ENCODE measurements around the gene CCNI2.

CCNI2 gene

DNA sequence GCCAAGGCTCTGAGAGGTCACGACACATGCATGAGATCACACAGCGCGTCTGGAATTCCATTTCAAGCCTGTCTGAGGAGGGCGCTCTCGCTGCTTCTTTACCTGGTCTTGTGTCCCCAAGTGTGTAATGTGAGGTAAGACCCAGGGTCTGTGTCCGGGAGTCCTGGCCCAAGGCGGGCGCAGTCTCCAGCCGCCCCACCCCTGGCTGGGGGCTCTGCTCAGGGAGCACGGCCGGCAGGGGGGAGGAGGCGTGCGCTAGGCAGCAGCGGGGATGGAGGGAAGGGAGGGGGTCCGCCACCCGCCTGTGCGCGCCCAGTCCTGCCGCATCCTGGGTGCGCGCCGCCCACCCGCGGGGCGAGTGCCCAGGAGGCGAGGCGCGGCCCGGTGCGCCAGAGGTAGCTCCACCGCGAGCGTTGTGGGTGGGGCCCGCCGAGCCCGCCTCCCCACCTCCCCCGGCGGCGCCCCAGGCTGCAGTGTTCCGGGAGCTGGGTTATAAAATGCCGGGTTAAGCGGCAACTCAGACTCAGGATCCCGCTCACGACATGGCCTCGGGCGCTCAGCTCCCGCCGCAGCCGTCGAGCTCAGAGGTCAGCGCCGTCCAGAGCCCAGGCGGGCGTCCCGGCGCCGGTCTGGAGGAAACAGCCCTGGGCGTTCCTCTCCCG lies at the start of gene CCNI2:
TSS of gene CCNI2 (plus strand) at position 473 of the 662 bp plus-strand sequence. CDS start at position 543, 70 bp downstream.
- DNase-seq, result no peak

GRCh38 chr5:132704875-132705274 lies 42.4 kb upstream of the CCNI2 start:
- DNase-seq, result no peak

DNA sequence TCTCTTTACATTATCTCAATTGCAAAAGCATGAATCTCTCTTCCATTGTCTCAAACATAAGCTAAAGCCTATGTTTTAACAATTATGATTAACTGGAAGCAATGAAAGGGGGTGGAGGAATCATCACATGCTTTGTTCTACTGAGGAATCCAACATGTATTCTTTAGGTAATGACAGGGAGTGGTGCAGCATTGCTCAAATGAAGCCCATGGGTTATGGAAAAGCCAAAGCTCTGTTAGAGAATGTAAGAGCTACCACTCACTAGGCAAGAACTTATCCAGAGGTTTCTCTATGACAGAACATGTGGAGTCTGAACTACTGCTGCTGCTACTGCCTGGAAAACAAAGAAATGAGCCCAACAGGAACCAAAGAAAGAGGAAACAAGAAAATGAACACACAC lies 38.6 kb upstream of the CCNI2 start:
- DNase-seq, result no peak

DNA sequence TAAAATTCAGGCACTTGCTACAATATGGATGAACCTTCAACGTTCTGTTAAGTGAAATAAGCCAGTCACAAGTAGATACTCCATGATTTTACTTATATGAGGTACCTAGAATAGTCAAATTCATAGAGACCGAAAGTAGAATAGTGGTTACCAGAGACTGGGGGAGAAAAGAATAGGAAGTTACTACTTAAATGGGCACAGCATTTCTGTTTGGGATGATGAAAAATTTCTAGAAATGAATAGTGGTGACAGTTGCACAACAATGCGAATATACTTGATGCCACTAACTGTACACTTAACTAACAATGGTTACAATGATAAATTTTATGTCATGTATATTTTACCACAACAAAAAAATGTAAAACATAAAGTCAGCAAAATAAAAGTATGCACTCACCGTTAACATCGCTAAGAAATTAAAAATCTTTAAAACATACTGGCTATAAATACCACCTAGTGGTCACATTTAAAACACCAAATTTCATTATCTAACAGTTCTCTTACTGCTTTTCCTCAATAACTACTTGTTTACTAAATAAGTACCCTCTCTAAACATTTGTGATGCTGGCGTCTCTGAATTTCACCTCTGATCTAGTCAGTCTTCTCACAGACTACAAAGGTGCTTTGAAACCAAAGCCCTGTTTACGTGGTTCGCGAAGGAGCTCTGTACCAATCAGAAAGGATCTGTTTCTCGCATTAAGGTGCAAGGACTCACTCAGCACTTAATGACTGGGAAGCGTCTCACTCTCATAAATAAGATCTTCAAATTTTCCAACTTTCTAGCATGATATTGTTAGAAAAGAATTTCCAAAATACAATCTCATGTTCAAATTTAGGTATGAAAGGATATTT lies 32.5 kb upstream of the CCNI2 start:
- DNase-seq, result no peak

DNA sequence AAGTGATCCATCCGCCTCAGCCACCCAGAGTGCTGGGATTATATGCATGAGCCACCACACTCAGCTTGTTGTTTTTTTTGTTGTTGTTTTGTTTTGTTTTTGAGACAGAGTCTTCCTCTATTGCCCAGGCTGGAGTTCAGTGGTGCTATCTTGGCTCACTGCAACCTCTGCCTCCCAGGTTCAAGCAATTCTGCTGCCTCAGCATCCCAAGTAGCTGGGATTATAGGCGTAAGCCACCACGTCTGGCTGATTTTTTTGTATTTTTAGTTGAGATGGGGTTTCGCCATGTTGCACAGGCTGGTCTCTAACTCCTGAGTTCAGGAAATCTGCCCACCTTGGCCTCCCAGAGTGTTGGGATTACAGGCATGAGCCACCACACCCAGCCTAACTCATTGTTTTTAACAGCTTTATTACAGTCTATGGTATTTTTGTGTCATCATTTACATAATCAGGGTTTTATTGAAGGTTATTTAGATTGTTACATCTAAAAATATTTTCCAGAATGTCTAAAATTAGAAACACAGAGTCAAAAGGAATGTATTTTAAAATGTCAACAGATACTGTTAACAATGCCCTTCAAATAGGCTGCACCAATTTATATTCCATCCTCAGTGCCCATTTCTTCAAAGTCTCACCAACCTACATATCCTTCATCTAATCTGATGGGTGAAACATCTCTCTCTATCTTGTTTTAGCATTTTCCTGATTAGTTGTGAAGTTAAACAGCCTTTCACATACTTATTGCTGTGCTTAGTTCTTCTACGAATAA lies 28.5 kb upstream of the CCNI2 start:
- DNase-seq, result no peak

DNA sequence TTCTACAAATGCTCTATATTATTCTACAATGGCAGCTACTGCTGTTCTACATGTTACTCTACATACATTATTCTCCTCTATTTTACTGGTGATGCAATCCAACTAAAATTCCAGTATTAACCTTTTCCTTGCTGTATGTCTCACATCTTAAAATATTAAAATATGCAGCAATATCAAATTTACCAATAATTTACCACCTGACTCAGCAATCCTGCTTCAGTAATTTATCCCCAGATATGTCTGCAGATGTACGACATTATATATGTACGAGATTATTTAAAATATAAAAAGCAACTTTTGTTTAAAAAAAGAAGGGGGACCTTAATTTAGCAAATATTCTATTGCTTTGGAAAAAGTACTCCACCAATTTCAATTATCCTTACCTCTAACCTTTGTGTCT lies 21.5 kb upstream of the CCNI2 start:
- DNase-seq, result no peak

DNA sequence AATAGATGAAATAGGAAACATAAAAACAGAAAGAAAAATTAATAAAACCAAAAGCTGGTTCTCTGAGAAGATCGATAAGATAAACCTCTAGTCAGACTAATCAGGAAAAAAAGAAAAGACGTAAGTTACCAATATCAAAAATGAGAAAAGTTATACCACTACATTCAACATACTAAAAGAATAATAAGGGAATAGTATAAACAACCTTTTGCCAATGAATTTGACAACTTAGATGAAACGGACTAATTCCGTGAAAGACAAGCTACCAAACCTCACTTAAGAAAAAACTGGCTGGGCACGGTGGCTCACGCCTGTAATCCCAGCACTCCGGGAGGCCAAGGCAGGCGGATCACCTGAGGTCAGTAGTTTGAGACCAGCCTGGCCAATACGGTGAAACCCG lies 17.3 kb upstream of the CCNI2 start:
- no peak for DNase-seq

- DNase-seq, result no peak
Measured at GRCh38 chr5:132733499-132734148, 13.6 kb upstream of the CCNI2 start.

DNA sequence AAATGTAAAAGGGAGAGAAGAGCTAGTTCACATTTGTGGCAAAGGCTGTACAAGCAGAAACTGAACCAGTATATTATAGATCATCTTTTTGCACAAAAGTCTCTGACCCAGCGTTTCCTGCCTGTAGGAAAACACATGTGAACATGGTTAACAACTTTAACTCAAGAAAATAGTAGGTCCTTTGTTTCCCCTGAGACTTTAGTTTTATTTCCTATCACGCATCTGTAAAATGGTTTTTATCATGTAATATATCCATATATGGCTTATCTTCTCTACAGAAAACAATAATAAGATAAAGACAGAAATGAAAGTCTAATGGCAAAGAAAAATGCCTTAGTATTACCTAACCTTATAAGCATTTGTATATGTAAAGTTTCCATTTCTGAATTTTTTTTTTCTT lies 12.5 kb upstream of the CCNI2 start:
- DNase-seq, result no peak

DNA sequence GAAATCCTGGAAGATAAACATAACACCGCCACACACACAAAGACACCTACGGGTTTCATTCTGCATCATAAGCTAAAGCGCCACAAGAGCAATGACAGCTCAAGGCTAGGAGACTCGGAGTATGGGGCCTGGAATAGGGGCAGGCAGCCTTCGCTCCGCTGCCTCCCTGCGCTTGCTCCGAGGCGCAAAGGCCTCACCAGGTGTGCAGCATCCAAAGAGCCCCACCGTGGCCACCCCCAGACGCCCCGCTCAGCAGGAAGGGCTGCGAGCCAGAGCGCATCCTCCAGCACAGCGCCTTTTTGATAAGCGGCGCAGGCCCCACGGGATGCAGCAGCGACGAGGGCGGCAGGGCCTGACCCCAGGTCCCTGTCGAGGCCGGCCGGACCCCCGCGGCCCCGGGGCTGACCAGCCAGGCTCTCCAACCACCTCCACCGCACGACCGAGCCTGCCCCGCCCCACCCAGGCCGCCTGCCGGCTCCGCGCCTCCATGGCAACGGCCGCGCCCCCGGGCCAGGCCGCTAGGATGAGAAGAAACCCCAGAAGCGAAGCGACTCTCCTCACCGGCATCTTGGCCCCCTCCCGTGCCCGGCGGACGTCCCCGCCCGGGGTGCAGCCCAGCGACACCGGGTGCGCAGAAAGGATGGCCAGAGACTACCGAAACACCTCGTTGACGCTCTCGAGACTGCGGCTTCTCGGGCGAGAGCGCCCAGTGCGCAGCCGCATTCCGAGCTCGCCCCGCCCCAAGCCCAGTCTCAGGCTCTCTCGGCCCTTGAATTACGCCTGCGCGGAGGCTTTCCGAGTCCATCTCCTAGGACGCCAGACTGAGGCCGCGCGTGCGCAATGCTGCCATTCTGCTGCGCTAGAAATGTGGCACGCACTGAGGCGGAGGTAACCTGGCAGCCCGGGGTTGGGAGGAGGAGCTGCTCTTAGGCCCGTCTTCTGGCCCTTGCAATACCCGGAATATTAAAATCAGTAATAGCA lies 10.1 kb upstream of the CCNI2 start, which contains the start of gene KIF3A:
TSS of gene KIF3A (minus strand) at position 694 of the 981 bp plus-strand sequence. CDS start at position 567, 127 bp downstream.
- DNase-seq, result peak; percentile 95

DNA sequence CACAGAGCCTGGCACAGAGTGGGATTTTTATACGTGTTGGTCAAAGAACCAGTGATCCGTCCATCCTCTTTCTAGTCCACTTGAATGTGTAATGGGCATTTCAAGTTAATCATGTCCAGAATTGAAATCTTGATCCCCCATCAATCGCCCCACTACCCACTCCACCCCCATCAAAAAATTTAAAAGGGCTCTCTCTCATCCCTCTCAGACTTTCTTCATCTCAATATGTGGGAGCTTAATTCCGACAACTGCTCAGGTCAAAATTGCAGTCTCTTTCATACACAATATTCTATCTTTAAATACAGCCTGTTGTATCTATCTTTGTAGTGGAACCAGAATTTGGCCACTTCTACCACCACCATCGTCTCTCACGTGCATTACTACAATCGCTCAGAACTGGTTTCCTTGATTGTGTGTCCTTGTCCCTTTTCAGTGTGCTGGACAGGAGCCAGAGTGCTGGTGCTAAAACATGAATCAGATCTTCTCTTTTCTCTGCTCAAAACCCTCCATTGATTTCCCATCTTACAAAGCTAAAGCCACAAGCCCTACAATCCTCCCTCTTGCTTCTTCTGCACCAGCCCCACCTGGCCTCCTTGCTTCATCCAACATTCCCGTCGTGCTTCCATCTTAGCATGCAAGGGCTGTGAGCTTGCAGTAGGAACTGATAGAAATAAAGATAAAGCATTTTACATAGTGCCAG lies 9.1 kb upstream of the CCNI2 start:
- no peak for DNase-seq

GRCh38 chr5:132739232-132739631 lies 8.0 kb upstream of the CCNI2 start:
- no peak for DNase-seq

- no peak for DNase-seq
Measured at GRCh38 chr5:132742158-132742557, 5.1 kb upstream of the CCNI2 start.

DNA sequence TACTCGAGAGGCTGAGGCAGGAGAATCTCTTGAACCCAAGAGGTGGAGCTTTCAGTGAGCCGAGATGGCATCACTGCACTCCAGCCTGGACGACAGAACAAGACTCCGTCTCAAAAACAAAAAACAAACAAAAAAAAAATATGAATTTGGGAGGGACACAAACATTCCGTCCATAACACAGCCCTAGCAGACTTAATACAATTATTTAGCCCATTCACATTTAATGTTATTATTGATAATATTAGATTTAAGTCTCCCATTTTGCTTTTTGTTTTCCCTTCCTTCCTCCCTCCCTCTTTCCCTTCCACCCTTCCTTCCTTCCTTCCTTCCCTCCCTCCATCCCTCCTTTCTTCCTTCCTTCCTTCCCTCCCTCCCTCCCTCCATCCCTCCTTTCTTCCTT lies 4.6 kb upstream of the CCNI2 start:
- DNase-seq, result no peak

DNA sequence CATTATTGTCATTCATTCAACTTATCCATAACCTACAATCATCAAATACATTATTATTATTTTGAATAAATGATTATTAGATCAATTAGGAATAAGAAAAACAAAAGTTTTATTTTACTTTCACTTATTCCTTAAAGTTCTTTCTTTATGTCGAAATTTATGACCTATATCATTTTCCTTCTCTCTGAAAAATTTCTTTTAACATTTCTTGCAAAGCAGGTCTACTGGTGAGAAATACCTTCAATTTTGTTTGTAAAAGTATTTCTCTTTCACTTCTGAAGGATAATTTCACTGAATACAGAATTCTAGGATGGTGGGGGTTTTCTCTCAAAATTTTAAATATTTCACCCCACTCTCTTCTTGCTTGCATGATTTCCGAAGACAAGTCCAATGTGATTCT lies 2.6 kb upstream of the CCNI2 start:
- no peak for DNase-seq

GRCh38 chr5:132746592-132746953 lies 653 bp upstream of the CCNI2 start:
- no peak for DNase-seq

GRCh38 chr5:132747616-132748440 lies 602 bp downstream of the CCNI2 start:
- no peak for DNase-seq

DNA sequence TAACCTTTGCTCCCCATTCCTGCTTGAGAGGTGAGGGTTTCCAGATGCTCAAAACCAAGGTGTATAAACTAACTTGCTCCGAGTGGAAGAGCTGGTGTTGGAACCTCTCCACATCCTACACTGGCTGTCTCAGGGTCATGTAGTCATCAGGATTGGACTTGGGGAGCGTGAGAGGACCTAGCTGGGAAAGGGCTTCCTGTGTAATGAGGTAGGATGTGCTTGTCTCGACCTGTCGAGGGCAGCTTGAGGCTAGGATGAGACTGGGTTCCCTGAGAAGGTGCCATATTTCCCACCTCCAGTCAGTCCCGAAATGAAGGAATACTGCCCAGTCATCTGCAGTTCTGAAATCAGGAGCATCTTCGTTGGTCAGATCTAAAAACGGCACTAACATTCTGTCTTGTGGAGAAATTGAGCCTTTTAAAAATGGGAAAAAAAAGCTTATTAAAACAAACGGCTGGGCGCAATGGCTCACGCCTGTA lies 1.3 kb downstream of the CCNI2 start:
- no peak for DNase-seq

- no peak for DNase-seq
Measured at GRCh38 chr5:132749506-132749905, 2.3 kb downstream of the CCNI2 start.

All from GOT3 (cell line).